Inflammatory macrophage treated with lipopolysaccharide for 4 hours (primary cell): ENCODE results near the gene FKBP1B.
"Not testable (repeated sequence)": the region's sequence is repeated elsewhere in the genome, so short reads cannot be mapped to it uniquely, and the experiment has no call there.

Experiments used
- DNase-seq: peaks from one replicate; pipeline ENCODE4 v3.0.0-alpha.2; 2020

FKBP1B gene

DNA sequence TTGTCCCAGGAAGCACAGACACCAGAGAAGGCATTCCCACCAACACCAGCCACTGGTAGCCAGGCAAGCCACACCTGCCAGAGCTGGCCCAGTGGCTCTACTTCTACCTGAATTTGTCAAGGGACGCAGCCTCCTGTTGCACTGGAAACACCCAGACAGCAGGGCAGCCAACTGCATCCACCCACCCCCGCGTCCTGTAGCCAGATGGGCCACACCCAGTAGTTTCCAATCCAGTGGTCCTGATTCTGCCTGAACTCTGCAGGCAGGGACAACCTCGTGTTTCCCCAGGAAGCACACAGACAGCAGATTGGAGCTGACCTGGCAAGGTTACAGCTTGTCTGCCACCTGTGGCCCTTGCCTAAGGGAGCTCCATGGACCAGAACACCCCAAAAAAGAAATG lies 55.4 kb downstream of the FKBP1B start:
- DNase-seq, result no peak

- no peak for DNase-seq
These were observed 56.3 kb downstream of the FKBP1B start for GRCh38 chr2:24105816-24106215.

DNA sequence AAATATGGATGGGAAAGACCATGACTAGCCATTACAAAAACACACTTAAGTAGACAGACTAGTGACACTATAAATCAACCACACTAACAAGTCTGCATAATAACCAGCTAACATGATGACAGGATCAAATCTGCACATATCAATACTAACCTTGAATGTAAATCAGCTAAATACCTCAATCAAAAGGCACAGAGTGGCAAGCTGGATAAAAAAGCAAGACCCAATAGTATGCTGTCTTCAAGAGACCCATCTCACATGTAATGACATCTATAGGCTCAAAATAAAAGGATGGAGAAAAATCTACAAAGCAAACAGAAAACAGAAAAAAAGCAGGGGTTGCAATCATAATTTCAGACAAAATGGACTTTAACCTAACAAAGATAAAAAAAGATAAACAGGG lies 57.2 kb downstream of the FKBP1B start:
- DNase-seq, result no peak

GRCh38 chr2:24107336-24107735 lies 57.8 kb downstream of the FKBP1B start:
- DNase-seq, result no peak

DNA sequence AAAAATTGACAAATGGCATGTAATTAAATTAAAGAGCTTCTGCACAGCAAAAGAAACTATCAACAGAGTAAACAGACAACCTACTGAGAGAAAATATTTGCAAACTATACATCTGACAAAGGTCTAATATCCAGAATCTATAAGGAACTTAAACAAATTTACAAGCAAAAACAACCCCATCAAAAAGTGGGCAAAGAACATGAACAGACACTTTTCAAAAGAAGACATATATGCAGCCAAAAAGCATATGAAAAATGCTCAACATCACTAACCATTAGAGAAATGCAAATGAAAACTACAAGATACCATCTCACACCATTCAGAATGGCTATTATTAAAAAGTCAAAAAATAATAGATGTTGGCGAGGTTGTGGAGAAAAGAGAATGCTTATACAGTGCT lies 59.9 kb downstream of the FKBP1B start:
- DNase-seq, result not testable (repeated sequence)

GRCh38 chr2:24110660-24111303 lies 61.2 kb downstream of the FKBP1B start:
- no peak for DNase-seq

GRCh38 chr2:24111407-24111901 lies 61.9 kb downstream of the FKBP1B start:
- no peak for DNase-seq
